Measurements from ENCODE around the gene DLGAP4.

Gene DLGAP4

GRCh38 chr20:36311141-36311853 is 5.2 kb downstream of the DLGAP4 start:
- no peak for DNase-seq
- no peak overlapping the region for H3K27ac Mint-ChIP-seq
- no peak overlapping the region for H3K4me3 Mint-ChIP-seq
- H3K9me3 Mint-ChIP-seq: no peaks in the 10 kb centered on the region
- peaks cover 74% of the 10 kb centered on the region for H3K27me3 Mint-ChIP-seq (ENCODE audit: low read depth, poor library complexity)
- TF ChIP-seq, protein P1, sequence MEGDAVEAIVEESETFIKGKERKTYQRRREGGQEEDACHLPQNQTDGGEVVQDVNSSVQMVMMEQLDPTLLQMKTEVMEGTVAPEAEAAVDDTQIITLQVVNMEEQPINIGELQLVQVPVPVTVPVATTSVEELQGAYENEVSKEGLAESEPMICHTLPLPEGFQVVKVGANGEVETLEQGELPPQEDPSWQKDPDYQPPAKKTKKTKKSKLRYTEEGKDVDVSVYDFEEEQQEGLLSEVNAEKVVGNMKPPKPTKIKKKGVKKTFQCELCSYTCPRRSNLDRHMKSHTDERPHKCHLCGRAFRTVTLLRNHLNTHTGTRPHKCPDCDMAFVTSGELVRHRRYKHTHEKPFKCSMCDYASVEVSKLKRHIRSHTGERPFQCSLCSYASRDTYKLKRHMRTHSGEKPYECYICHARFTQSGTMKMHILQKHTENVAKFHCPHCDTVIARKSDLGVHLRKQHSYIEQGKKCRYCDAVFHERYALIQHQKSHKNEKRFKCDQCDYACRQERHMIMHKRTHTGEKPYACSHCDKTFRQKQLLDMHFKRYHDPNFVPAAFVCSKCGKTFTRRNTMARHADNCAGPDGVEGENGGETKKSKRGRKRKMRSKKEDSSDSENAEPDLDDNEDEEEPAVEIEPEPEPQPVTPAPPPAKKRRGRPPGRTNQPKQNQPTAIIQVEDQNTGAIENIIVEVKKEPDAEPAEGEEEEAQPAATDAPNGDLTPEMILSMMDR (IDR thresholded peaks at IDR 0.05): no peak
- no peaks in the 10 kb centered on the region for H3K4me1 Mint-ChIP-seq
- H3K36me3 Mint-ChIP-seq (ENCODE audit: low read depth): no peaks in the 10 kb centered on the region

DNA sequence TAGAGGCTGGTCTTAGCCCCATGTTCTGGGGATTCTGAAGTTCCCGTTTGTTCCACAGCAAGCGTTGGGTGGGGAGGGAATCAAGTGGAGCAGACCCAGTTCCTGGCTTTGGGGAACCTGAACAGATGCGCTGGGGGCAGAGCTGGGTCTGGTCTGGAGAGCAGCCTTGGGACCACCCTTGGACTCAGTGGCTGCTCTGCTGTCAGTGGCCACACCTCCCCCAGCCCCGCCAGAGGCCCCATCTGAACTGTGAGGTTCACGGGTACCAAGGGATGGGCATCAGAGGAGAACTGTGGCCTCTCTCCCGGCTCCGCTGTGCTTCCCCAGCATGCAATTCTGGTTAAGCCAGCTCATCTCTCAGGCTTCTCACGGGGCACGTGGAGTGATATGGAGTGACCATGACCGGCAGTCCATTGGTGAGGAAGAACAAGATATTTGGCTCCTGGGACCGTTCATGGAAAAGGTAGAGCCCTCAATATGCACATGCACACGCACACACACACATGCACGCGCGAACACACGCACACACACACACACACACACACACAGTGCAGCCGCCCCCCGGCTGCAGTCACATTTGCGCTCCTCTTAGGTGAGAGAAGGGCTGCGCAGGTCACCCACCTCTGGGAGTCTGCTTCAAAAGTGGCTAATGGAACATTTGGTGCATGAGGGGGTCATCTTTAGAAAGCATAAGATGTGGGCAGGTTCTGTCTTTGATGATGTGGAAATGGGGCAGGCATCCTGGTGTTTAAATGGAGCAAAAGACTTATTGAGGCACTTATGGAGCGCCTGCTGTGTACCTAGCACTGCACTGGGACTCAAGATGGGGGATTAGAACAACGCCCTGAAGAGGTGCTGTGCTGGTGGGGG is 6.0 kb downstream of the DLGAP4 start:
- H3K27me3 Mint-ChIP-seq (ENCODE audit: low read depth, poor library complexity): peaks cover 66% of the 10 kb centered on the region
- no peak for DNase-seq
- no peaks in the 10 kb centered on the region for H3K36me3 Mint-ChIP-seq (ENCODE audit: low read depth)
- TF ChIP-seq, protein P1 (IDR thresholded peaks at IDR 0.05): no peak
- no peak overlapping the region for H3K4me3 Mint-ChIP-seq
- no peak overlapping the region for H3K27ac Mint-ChIP-seq
- no peaks in the 10 kb centered on the region for H3K9me3 Mint-ChIP-seq
- H3K4me1 Mint-ChIP-seq: no peaks in the 10 kb centered on the region

GRCh38 chr20:36312724-36313441 is 6.7 kb downstream of the DLGAP4 start:
- Mint-ChIP-seq H3K4me1 (no peaks in the 10 kb centered on the region), H3K27me3 (ENCODE audit: low read depth, poor library complexity) (peaks cover 58% of the 10 kb centered on the region), H3K4me3 (no peak overlapping the region), H3K36me3 (ENCODE audit: low read depth) (no peaks in the 10 kb centered on the region), H3K27ac (no peak overlapping the region), H3K9me3 (no peaks in the 10 kb centered on the region)
- DNase-seq: no peak
- TF ChIP-seq, protein P1 (IDR thresholded peaks at IDR 0.05): no peak

DNA sequence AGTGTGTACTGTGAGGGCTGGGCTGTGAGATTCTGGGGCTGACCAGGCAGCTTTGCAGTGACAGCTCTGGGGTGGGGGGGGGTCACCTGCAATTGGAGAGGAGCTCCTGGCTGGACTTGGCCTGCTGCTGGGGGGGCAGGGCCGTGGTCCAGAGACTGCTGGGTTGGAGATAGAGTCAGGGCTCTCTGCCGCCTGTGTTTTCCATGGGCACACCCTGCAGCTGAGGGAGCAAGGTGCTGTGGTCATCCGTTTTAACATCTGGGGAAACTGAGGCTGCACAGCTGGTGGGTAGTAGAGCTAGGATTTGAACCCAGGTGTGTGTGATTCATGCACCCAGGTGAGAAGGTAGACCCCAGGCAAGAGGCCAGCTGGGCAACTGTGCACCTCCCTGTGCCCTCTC is 7.3 kb downstream of the DLGAP4 start:
- Mint-ChIP-seq H3K27ac (no peak overlapping the region), H3K4me3 (no peak overlapping the region), H3K27me3 (ENCODE audit: low read depth, poor library complexity) (peaks cover 52% of the 10 kb centered on the region), H3K9me3 (no peaks in the 10 kb centered on the region), H3K4me1 (no peaks in the 10 kb centered on the region), H3K36me3 (ENCODE audit: low read depth) (no peaks in the 10 kb centered on the region)
- TF ChIP-seq, protein P1 (IDR thresholded peaks at IDR 0.05): no peak
- no peak for DNase-seq

DNA sequence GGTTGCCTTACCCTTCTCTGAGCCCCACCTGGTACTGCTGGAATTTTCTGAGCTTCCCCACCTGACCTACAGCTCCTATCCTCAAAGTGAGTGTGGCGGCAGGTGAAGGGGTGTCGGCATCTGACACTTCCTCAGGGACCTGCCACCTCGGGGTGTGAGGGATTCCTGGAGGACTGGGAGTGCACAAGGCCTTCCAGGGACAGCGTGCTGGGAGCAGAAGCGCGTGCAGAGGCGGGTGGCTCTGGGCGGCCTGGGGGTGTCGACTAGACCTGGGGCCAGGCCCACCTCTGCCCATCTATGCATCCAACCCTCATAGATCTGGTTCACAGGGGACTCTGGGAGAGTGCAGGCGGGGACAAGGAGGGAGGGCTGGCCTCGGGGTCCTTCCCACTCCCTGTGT is 7.8 kb downstream of the DLGAP4 start:
- TF ChIP-seq, protein P1 (IDR thresholded peaks at IDR 0.05): no peak
- Mint-ChIP-seq H3K27me3 (ENCODE audit: low read depth, poor library complexity) (peaks cover 50% of the 10 kb centered on the region), H3K27ac (no peak overlapping the region), H3K9me3 (no peaks in the 10 kb centered on the region), H3K36me3 (ENCODE audit: low read depth) (no peaks in the 10 kb centered on the region), H3K4me3 (no peak overlapping the region), H3K4me1 (no peaks in the 10 kb centered on the region)
- DNase-seq: no peak
